ENCODE results near the gene GFRA1. TPM values are rescaled to one million over a fixed set of nuclear protein-coding genes. Genes with fewer than 3 reads are reported as not detected.

Gene GFRA1
- total RNA-seq, 4 donors from 2014 or later: 57.9 to 104 (median 61.6) TPM

GRCh38 chr10:116237970-116238369, 35.0 kb downstream of the GFRA1 start:
- TF ChIP-seq EP300 (IDR thresholded peaks at IDR 0.05) (no peak), POLR2A (IDR thresholded peaks at IDR 0.05) (no peak), CTCF (IDR thresholded peaks at IDR 0.05) (no peak)
- Histone ChIP-seq H3K9me3 (no peaks in the 10 kb centered on the region), H3K4me1 (no peaks in the 10 kb centered on the region), H3K27ac (no peak overlapping the region), H3K4me3 (no peak overlapping the region), H3K36me3 (no peaks in the 10 kb centered on the region), H3K27me3 (no peaks in the 10 kb centered on the region)
- DNase-seq (ENCODE audit: low spot score in 2 of 2): no peak
- WGBS, 2 donors: 82 to 83% methylated on average over 15 of the region's 15 CpGs

GRCh38 chr10:116237260-116237659, 35.7 kb downstream of the GFRA1 start:
- DNase-seq (ENCODE audit: low spot score in 2 of 2): no peak
- Histone ChIP-seq H3K27ac (no peak overlapping the region), H3K27me3 (no peaks in the 10 kb centered on the region), H3K4me1 (no peaks in the 10 kb centered on the region), H3K36me3 (no peaks in the 10 kb centered on the region), H3K4me3 (no peak overlapping the region), H3K9me3 (no peaks in the 10 kb centered on the region)
- 54 to 64% methylated on average over 3 of the region's 3 CpGs for WGBS, 2 donors
- TF ChIP-seq EP300 (IDR thresholded peaks at IDR 0.05) (no peak), POLR2A (IDR thresholded peaks at IDR 0.05) (no peak), CTCF (IDR thresholded peaks at IDR 0.05) (no peak)

GRCh38 chr10:116233230-116233629, 39.8 kb downstream of the GFRA1 start:
- no peak for DNase-seq (ENCODE audit: low spot score in 2 of 2)
- H3K27me3 ChIP-seq: no peaks in the 10 kb centered on the region
- WGBS, 2 donors: 92 to 100% methylated on average over 2 of the region's 2 CpGs
- no peak overlapping the region for H3K4me3 ChIP-seq
- TF ChIP-seq POLR2A (IDR thresholded peaks at IDR 0.05) (no peak), EP300 (IDR thresholded peaks at IDR 0.05) (no peak), CTCF (IDR thresholded peaks at IDR 0.05) (no peak)
- H3K36me3 ChIP-seq: no peaks in the 10 kb centered on the region
- no peaks in the 10 kb centered on the region for H3K9me3 ChIP-seq
- no peaks in the 10 kb centered on the region for H3K4me1 ChIP-seq
- H3K27ac ChIP-seq: no peak overlapping the region

GRCh38 chr10:116232613-116233012, 40.4 kb downstream of the GFRA1 start:
- TF ChIP-seq EP300 (IDR thresholded peaks at IDR 0.05) (no peak), CTCF (IDR thresholded peaks at IDR 0.05) (no peak), POLR2A (IDR thresholded peaks at IDR 0.05) (no peak)
- DNase-seq (ENCODE audit: low spot score in 2 of 2): no peak
- H3K4me1 ChIP-seq: no peaks in the 10 kb centered on the region
- 65 to 70% methylated on average over 2 of the region's 2 CpGs for WGBS, 2 donors
- H3K9me3 ChIP-seq: no peaks in the 10 kb centered on the region
- H3K27ac ChIP-seq: no peak overlapping the region
- H3K36me3 ChIP-seq: no peaks in the 10 kb centered on the region
- H3K27me3 ChIP-seq: no peaks in the 10 kb centered on the region
- H3K4me3 ChIP-seq: no peak overlapping the region

- no peak overlapping the region for H3K27ac ChIP-seq
- no peaks in the 10 kb centered on the region for H3K4me1 ChIP-seq
- no peaks in the 10 kb centered on the region for H3K36me3 ChIP-seq
- no peaks in the 10 kb centered on the region for H3K27me3 ChIP-seq
- TF ChIP-seq CTCF (IDR thresholded peaks at IDR 0.05) (no peak), POLR2A (IDR thresholded peaks at IDR 0.05) (no peak), EP300 (IDR thresholded peaks at IDR 0.05) (no peak)
- no peak for DNase-seq (ENCODE audit: low spot score in 2 of 2)
- H3K4me3 ChIP-seq: no peak overlapping the region
- WGBS, 2 donors: 92 to 99% methylated on average over 6 of the region's 6 CpGs
- no peaks in the 10 kb centered on the region for H3K9me3 ChIP-seq
These were observed 46.2 kb downstream of the GFRA1 start for GRCh38 chr10:116226766-116227165.
